Measurements from ENCODE around the gene NUCB2.

Gene NUCB2

DNA sequence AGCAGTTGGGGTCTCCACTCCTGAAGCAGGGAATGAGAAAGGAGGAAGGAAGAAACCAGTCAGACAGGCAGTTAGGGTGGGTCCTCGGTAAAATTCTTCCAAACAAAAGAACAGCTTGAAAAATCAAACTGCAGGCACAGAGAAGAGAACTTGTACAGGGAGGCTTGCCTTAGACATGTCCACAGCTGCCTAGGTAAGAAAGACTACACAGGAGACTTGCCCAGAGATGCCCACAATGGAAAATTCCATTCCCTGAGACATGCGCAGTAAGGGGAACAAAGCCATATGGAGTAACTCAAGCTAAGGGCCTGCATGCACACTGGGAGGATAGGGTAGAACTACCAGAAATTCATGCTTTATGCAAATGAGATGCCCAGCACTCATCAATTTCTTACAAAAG lies 102.1 kb downstream of the NUCB2 start:
- in situ Hi-C loops (cut with MboI; ENCODE audit: low sequenced_read_pairs), result loop anchor here (25.0 kb wide), 1 partner anchor 134 kb away; no protein-coding TSS in a partner anchor

DNA sequence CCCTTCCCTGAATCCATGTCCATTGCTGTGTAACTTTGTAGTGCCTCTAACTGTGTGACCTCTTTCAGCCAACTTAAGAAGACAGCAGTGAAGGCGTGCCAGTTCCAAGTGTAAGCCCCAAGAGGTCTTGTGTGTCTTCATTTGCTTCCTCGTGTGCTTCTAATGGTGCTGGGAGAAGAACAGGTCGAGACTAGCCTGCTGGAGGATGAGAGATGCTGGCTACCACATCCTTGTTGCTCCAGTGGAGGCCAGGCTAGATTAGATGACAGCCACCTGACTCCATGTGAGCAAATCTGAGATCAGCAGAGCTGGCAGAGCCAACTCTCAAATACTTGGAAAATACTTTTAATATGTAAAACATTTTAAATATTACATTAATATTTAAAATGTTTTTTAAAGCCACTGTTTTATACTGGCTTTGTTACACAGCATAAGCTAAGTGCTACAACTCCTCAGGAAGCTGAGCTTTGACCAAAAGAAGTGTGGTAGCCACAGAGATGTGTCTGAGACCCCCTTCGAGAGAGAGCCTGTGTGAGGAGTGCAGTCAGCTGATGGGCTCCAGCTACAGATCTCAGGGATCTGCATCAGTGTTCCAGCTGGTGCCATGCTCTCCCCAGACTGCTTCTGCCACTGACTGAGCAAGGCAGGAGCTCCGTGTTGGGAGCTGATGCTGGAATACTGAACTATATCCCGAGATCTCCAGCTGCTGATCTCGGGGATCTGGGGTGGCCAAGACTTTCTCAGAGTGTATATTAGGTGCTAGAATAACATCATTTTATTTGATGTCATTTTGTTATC lies 103.0 kb downstream of the NUCB2 start:
- in situ Hi-C loops (cut with MboI; ENCODE audit: low sequenced_read_pairs), result loop anchor here (25.0 kb wide), 1 partner anchor 133 kb away; no protein-coding TSS in a partner anchor

DNA sequence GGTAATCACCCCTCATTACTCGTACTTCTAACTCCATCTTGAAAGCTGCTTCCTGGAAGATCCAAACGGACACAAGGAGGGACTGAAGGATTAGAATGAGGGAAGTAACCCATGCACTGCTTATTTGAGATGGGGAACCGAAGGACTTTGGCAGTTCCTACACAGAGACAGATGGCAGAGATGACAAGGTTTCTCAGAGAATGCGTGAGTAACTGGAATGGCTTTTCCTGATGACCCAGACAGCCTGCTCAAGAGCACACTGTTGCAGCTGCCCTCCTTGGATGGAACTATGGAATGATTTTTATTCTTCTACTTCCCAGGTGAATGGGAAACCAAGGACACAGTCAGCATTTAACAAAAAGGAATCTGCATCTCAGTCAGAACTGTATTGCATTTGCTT lies 104.6 kb downstream of the NUCB2 start:
- in situ Hi-C loops (cut with MboI; ENCODE audit: low sequenced_read_pairs), result loop anchor here (25.0 kb wide), 1 partner anchor 131 kb away; no protein-coding TSS in a partner anchor
